IMR-90 (cell line): ENCODE data around the gene TMEM240. TPM values are rescaled to one million over a fixed set of nuclear protein-coding genes. Genes with fewer than 3 reads are reported as not detected.

Source experiments
- ATAC-seq: fragments of 200-7000 bp; cut with Tn5 transposase; 2 replicates; pipeline ENCODE4 v1.9.1; 2020; ENCODE audit warnings: low read depth, mild to moderate bottlenecking, moderate library complexity
- BruUV-seq: library from RNA; stranded (reverse); fragments of 400-500 nt; replicated peaks from 2 replicates; lab custom pipeline; 2021; lab: Mats Ljungman, UMichigan
- CTCF ChIA-PET: fragments of 300-600 bp; formaldehyde crosslinking; extraction: SDS; loops from one replicate; lab custom pipeline; 2021; ENCODE audit warnings: antibody characterized with exemption; lab: Yijun Ruan, JAX
- POLR2A ChIA-PET: fragments of 300-600 bp; sonication (Branson Sonifier 250); formaldehyde crosslinking; loops from one replicate; lab custom pipeline; 2022; ENCODE audit warnings: antibody characterized with exemption; ENCODE audit not compliant: unreplicated experiment; lab: Charles Lee
- DNase-seq: peaks from one replicate; pipeline ENCODE4 v3.0.0; 2013
- H2AFZ ChIP-seq: replicated peaks from 2 replicates; pipeline ENCODE3; 2013; ENCODE audit warnings: low read length, mild to moderate bottlenecking; ENCODE audit not compliant: poor library complexity
- H2AK5ac ChIP-seq: 2 replicates; pipeline ENCODE4 v1.6.1; 2013; ENCODE audit warnings: low read depth, low read length, inconsistent platforms
- H2AK9ac ChIP-seq: replicated peaks from 2 replicates; pipeline ENCODE3; 2013; ENCODE audit warnings: mild to moderate bottlenecking, low read depth, low read length, moderate library complexity; ENCODE audit not compliant: poor library complexity
- H2BK120ac ChIP-seq: 2 replicates; pipeline ENCODE4 v1.6.1; 2013; ENCODE audit warnings: low read depth, low read length, inconsistent platforms
- H2BK15ac ChIP-seq: 3 replicates; pipeline ENCODE4 v1.6.1; 2013; ENCODE audit warnings: low read depth, low read length, inconsistent platforms
- H2BK20ac ChIP-seq: 2 replicates; pipeline ENCODE4 v1.6.1; 2013; ENCODE audit warnings: low read depth, mild to moderate bottlenecking, inconsistent platforms, low read length, moderate library complexity
- H2BK5ac ChIP-seq: 2 replicates; pipeline ENCODE4 v1.6.1; 2013; ENCODE audit warnings: mild to moderate bottlenecking, low read depth, low read length, inconsistent platforms; ENCODE audit not compliant: poor library complexity, severe bottlenecking
- H3K14ac ChIP-seq: replicated peaks from 2 replicates; pipeline ENCODE4 v1.6.1; 2013; ENCODE audit warnings: low read depth, low read length, inconsistent platforms
- H3K18ac ChIP-seq: 2 replicates; pipeline ENCODE4 v1.6.1; 2013; ENCODE audit warnings: low read depth, low read length, control low read depth
- H3K23ac ChIP-seq: 2 replicates; pipeline ENCODE4 v1.6.1; 2013; ENCODE audit warnings: low read depth, low read length, inconsistent platforms
- H3K27ac ChIP-seq: 2 replicates; pipeline ENCODE4 v1.5.1; 2013; ENCODE audit warnings: mild to moderate bottlenecking, control low read depth, low read length; ENCODE audit not compliant: insufficient read depth
- H3K27me3 ChIP-seq: 2 replicates; pipeline ENCODE4 v1.6.1; 2013; ENCODE audit warnings: low read length; ENCODE audit not compliant: control insufficient read depth, insufficient read depth
- H3K36me3 ChIP-seq: 2 replicates; pipeline ENCODE4 v1.6.1; 2013; ENCODE audit warnings: low read length, mixed read lengths; ENCODE audit not compliant: control insufficient read depth, insufficient read depth
- H3K4ac ChIP-seq: 2 replicates; pipeline ENCODE4 v1.6.1; 2013; ENCODE audit warnings: low read depth, low read length, inconsistent platforms
- H3K4me1 ChIP-seq: 2 replicates; pipeline ENCODE4 v1.6.1; 2013; ENCODE audit warnings: low read length, mixed read lengths; ENCODE audit not compliant: control insufficient read depth, insufficient read depth
- H3K4me2 ChIP-seq: 2 replicates; pipeline ENCODE4 v1.6.1; 2013; ENCODE audit warnings: low read depth, mild to moderate bottlenecking, control low read depth, low read length, moderate library complexity
- H3K4me3 ChIP-seq: 2 replicates; pipeline ENCODE4 v1.5.1; 2013; ENCODE audit warnings: low read depth, mild to moderate bottlenecking, control low read depth, low read length, moderate library complexity; ENCODE audit not compliant: insufficient read depth
- H3K56ac ChIP-seq: 2 replicates; pipeline ENCODE4 v1.6.1; 2013; ENCODE audit warnings: low read length, inconsistent platforms; ENCODE audit not compliant: insufficient read depth; ENCODE audit errors: extremely low read depth
- H3K79me1 ChIP-seq, 2 experiments: 2 replicates each; pipeline ENCODE4 v1.6.1; 2013; ENCODE audit warnings: low read length in 2 of 2, inconsistent platforms in 1 of 2, low read depth in 1 of 2
- H3K9ac ChIP-seq: 2 replicates; pipeline ENCODE4 v1.6.1; 2013; ENCODE audit warnings: low read depth, low read length, control low read depth
- H3K9me1 ChIP-seq: 2 replicates; pipeline ENCODE4 v1.6.1; 2013; ENCODE audit warnings: low read length, inconsistent platforms; ENCODE audit not compliant: insufficient read depth
- H3K9me3 ChIP-seq: 2 replicates; pipeline ENCODE4 v1.6.1; 2013; ENCODE audit warnings: low read length; ENCODE audit not compliant: control insufficient read depth, insufficient read depth
- H4K20me1 ChIP-seq: 2 replicates; pipeline ENCODE4 v1.6.1; 2013; ENCODE audit warnings: low read length, inconsistent platforms; ENCODE audit not compliant: insufficient read depth
- H4K5ac ChIP-seq: 2 replicates; pipeline ENCODE4 v1.6.1; 2013; ENCODE audit warnings: mild to moderate bottlenecking, low read depth, low read length, control low read depth
- H4K8ac ChIP-seq, 2 experiments: 2 replicates each; pipeline ENCODE4 v1.6.1; 2013; ENCODE audit warnings: low read depth in 2 of 2, low read length in 2 of 2, control low read depth in 1 of 2, inconsistent platforms in 1 of 2
- H4K91ac ChIP-seq: 2 replicates; pipeline ENCODE4 v1.6.1; 2013; ENCODE audit warnings: low read depth, low read length, inconsistent platforms; ENCODE audit not compliant: insufficient read depth
- CEBPB ChIP-seq: IDR thresholded peaks from 2 replicates; pipeline ENCODE4 v1.6.1; 2012; ENCODE audit warnings: low read depth, low read length, improper control_type of control experiment
- MXI1 ChIP-seq: IDR thresholded peaks from 2 replicates; pipeline ENCODE4 v1.6.1; 2012; ENCODE audit warnings: low read depth, mild to moderate bottlenecking, low read length, moderate library complexity, borderline replicate concordance
- WGBS, 2 experiments: methylation state at CpG; one replicate each; pipeline versions ENCODE4 v1.1.5 to v1.1.7; 2013; ENCODE audit warnings: missing lambda C conversion rate in 2 of 2; ENCODE audit not compliant: insufficient read length in 1 of 2; ENCODE audit errors: extremely low coverage in 2 of 2; 5-methylcytosine and 5-hydroxymethylcytosine counted together
- dilution Hi-C: fragments of 300-500 bp; cut with HindIII; formaldehyde crosslinking; loops from one replicate; pipeline ENCODE4 v1.14.3; 2018; ENCODE audit warnings: low sequenced_read_pairs; ENCODE audit not compliant: unreplicated experiment
- in situ Hi-C: fragments of 300-500 bp; cut with MboI; formaldehyde crosslinking; loops from 3 replicates; pipeline ENCODE4 v1.14.3; 2019; ENCODE audit warnings: low sequenced_read_pairs, inconsistent platforms, mixed read lengths
- intact Hi-C: fragments of 100-400 bp; cut with micrococcal nuclease; formaldehyde crosslinking; loops from 2 replicates; pipeline ENCODE4 v1.10.0; 2022
- polyA plus RNA-seq, 3 experiments: library from polyadenylated mRNA; depleted of rRNA; stranded (reverse); fragments of >200 nt; gene quantifications; 2 replicates each; pipeline ENCODE4 v1.2.3, GENCODE V29; 2012; ENCODE audit warnings: low replicate concordance in 1 of 3
- total RNA-seq: library from RNA; depleted of rRNA; stranded (reverse); fragments of >200 nt; gene quantifications from 2 replicates; pipeline ENCODE4 v1.2.3, GENCODE V29; 2012

The TMEM240 gene
- total and polyA plus RNA-seq, 2 of the 4 experiments (the other 2 are of a cell fraction): 1.6 to 7.6 TPM

DNA sequence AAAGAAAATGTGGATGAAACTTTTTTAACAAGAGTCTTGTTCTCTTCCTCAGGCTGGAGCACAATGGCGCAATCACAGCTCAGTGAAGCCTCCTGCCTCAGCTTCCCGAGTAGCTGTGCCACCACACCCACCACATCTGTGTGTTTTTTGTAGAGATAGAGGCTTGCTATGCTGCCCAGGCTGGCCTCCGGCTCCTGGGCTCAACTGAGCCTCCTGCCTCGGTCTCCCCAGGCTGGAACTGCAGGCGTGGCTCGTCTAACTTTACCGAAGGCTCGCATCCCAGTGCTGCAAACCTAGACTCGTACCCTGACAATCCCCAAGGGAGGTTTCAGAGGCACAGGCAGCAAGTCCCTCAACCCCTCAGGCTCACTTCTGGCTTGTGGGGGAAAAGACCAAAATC, 19.8 kb upstream of the TMEM240 start:
- H4K8ac ChIP-seq: no peak overlapping the region
- H3K4me2 ChIP-seq: no peak overlapping the region
- ATAC-seq (no peak), DNase-seq (no peak)
- H4K20me1 ChIP-seq: peaks cover 47% of the 10 kb centered on the region
- no peak overlapping the region for H2BK15ac ChIP-seq
- H3K36me3 ChIP-seq: peaks cover 49% of the 10 kb centered on the region
- H2AK5ac ChIP-seq: no peak overlapping the region
- H3K9me3 ChIP-seq: no peaks in the 10 kb centered on the region
- peaks cover 18 to 69% of the 10 kb centered on the region in 2 experiments for H3K79me1 ChIP-seq
- H3K4me1 ChIP-seq: no peaks in the 10 kb centered on the region; the same call in 1 of the 2 replicates
- H3K4me3 ChIP-seq: no peak overlapping the region
- peaks cover 10% of the 10 kb centered on the region for H3K9me1 ChIP-seq
- H3K4ac ChIP-seq: no peak overlapping the region
- 96% methylated on average over 5 of the region's 9 CpGs; no CpG with 5 or more reads in 1 of the 2 experiments for WGBS, 2 experiments
- no TSS peak for BruUV-seq
- no peaks in the 10 kb centered on the region for H3K27me3 ChIP-seq
- H2BK120ac ChIP-seq: no peak overlapping the region
- ChIA-PET POLR2A (no interaction called here), CTCF (interaction anchor here (0.6 kb wide), 1 partner anchor 345 kb away, joined by 3 read pairs; no protein-coding TSS in a partner anchor)
- H3K27ac ChIP-seq: no peak overlapping the region
- H3K9ac ChIP-seq: no peak overlapping the region
- H2AFZ ChIP-seq: no peak overlapping the region
- intact Hi-C loops: no loop called here
- no peak overlapping the region for H3K23ac ChIP-seq
- no peak overlapping the region for H2BK20ac ChIP-seq
- no peak overlapping the region for H2BK5ac ChIP-seq
- no peak overlapping the region; the same call in 1 of the 2 replicates for H3K56ac ChIP-seq
- in situ Hi-C loops: no loop called here
- H4K91ac ChIP-seq: no peak overlapping the region
- no peak overlapping the region for H3K18ac ChIP-seq
- H4K5ac ChIP-seq: no peak overlapping the region
- dilution Hi-C loops: no loop called here
- TF ChIP-seq CEBPB (0 out of 2 replicates have a peak, but pooled peaks have one; percentile 19), MXI1 (no peak)
- no peak overlapping the region for H2AK9ac ChIP-seq
- no peak overlapping the region for H3K14ac ChIP-seq
